HG02970 (cell line): ENCODE data around the gene CACNA1I.

Experiments used
- ATAC-seq: cut with Tn5 transposase; IDR thresholded peaks from one replicate; pipeline ENCODE4 v1.9.1; 2021; ENCODE audit warnings: mild to moderate bottlenecking, moderate library complexity, moderate number of reproducible peaks; ENCODE audit not compliant: unreplicated experiment, low FRiP score

Gene CACNA1I

DNA sequence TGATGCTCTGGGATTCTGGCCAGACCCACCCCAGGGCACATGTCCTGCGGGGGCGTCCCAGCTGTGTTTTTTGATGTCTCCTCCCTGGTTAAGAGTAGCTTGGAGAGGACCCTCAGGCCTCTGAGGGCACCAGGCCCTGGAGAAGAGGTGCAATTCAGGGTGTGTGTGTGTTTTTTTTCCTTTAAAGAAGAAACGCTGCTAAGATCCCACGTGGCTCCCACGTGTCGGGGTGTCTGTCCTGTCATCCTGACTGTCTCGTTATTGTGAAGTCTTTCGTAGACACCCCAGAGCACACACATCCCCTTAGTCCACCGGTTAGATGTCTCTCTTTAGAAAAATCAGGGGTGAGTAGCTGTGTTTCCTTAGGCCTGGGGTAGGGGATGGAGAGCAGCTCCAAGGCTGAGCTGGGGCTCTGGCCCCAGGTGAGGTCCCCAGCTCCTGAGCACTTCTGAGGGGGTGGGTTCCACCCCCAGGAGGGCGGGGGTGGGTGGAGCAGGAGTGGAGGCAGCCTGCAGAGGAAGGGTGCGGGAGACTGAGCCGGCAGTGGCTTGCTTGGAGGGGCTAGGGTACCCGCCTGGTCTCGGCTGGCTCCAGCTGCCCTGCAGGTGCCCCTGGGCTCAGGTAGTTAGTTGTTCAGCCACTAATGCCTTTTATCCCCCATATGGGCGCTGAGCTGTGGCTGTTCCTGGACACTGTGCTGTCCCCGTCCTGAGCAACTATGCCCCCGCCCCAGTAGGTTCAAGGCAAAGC is 116.4 kb downstream of the CACNA1I start:
- no peak for ATAC-seq

DNA sequence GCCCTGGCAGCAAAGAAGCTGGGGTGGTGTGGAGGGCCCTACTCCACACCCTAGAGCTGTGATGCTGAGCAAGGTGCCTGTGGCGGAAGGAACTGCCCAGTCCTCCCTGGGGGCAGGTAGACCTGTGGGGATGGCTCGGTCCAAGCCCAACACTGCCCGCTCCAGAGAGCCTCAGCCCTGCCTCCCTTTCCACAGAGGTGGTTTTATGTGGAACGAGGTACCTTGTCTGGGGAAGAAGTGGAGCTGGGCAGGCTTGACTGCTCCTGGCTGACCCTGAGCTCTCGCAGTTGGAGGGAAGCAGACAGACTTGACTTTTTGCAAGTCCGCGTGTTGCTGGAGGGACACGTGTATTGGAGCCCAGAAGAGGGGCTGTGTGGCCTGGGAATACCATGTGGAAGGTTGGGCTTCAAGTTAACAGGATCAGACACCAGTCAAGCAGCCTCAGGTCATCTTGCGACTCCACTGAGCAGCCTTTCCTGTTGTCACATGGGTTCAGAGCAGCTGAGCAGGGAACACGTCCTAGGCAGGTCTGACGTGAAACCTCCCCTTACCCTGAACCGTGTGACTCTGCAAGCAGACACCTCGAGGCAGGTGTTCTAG is 117.7 kb downstream of the CACNA1I start:
- ATAC-seq: no peak

DNA sequence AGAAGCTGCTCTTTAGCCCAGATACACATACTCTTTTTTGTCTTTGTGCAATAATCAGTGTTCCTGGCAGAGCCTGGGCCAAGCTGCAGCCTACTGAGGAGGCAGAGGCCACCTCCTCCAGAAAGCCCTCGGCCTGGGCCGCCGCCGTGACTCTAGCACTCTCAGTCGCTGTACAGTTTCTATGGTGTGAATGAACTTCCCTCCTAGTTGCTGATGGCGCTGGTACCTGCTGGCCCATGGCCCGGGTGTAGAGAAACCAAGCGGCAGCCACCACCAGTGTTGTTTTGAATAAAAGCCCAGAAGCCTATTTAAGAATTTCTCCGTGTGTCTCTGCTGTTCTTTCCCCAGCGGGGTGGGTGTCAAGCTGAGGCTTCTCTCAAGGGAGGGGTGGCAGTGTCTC is 118.9 kb downstream of the CACNA1I start:
- no peak for ATAC-seq

DNA sequence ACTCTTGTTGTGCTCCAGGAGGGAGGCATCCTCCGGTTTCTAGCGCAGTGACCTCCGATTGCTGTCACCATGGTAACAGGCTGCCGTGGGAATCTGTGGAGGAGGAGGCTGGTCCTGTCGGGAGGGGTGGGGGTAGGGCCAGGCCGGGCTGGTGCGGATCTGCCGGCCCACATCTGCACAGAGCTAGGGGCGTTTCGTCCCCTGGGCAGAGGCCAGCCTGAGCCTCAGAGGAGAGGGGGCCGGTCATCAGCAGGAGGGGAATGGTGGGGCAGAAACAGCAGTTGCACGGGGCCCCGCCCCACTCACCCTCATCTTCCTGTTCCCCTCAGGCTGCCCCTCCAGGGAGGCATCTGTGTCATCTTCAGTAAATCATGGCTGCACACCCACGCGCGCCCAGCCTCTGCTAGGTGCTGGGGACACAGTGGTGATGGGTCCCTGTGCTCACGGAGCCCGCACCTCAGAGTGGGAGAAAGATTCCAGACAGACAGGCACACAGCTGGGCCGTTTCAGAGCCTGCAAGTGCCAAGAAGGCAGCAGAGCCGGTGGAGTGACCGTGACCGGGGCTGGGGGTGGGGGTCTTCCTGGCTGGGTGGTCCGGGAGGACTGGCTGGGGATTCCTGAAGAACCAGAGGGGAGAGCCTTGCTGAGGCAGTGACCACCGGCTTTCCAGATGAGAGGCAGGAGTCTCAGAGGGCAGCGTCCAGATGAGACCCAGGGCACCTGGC is 120.5 kb downstream of the CACNA1I start:
- ATAC-seq: no peak

DNA sequence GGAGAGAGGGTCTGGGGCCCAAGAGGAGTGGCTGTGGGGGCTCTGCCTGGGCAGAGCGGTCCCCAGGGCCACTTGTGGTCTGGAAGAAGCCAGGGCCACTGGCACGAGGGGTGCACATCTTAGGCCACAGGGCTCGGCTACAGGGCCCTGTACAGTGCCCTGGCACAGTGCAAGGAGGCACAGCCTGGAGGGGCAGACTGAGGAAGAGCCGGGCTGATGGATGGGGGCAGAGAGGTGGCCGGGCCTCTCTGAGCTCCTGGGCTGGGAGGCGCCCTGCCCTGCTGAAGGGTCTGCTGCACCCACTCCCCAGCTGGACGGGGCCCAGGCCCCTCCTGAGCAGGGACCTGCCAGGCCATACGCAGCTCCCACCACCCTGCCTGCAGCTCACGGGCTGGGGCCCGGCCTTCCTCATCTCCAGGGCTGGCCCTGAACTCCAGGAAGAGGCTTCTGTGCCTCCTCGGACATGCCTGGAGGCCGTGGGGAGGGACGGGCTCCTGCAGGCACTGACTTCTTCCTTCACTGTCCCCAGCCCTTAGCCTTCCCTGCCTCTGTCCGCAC is 123.5 kb downstream of the CACNA1I start:
- no peak for ATAC-seq

DNA sequence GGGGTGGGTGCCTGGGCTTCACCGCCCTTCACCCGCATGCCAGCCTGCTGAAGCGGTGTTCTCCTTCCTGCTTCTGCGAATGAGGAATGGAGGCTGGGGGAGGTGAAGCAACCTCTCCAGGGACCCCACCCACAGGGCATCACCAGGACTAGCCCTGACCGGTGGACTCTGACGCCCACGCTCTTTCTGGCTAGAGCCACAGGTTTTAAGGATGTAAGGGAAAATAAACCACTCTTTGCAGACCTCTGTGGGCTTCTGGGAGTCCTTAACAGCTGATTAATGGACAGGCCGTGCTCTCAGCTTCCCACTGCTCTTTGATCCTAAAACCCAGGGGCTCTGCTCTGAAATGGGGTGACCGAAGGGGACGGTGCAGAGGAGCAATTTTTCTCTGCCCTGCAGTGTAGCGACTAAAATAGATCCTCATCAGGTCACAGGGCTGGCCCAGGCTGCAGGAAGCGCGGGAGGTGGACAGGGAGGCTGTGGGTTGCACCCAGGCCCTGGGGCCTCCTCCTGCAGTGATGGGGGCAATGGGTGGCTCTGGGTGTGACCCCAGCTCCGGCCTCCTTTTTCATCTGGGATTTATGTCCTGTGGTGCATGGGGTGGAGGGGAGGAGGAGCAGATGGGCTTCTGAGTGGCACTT is 127.4 kb downstream of the CACNA1I start:
- ATAC-seq: no peak

DNA sequence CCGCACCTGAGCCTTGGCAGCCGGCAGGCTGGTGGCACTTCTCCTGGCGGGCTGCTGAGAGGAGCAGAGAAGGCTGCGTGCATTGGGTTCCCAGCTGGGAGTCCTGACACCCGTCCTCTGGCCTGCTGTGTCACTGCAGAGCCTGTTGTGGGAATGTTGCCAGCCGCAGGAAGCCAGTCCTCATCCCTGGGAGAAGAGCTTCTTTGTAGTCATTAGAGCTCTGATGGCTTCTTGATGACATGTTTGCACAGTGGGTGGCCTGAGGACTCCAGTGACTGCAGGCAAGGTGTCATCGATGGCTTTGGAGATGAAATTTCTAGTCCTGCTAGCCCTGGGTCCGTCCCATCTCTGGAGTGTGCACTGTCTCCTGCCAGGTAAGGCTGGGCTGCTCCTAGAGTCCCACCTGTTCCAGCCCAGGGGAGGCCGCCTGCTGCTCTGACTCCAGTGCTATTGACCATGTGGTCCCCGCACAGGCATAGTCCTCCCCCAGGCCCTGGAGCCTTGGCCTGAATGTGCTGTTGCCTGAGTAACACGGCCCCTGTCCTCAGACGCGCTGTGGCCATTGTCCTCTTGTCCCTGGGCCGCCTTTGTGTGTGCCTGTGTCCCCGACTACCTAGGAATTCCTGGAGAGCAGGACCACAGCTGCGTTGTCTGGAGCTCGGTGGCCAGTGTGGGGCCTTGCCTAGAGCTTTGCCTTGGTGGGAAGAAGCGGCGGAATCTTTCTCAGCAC is 129.2 kb downstream of the CACNA1I start:
- ATAC-seq: no peak

DNA sequence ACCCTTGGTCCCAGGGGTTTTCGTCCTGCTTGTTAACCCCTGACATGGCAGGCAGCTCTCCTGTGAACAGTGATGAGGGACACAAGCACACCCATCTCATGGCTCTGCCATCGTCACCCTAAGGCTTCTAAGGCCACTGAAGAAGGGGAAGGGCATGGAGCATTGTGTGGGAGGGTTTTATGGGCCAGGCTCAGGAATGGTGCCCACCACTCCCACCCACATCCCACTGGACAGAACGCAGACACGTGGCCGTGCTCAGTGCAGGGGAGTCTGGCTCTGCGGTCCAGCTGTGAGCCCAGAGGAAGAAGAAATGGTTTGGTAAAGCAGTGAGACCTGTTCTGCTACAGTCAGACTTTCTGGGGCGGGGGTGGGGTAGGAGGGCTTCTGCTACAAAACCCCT is 130.0 kb downstream of the CACNA1I start:
- no peak for ATAC-seq

DNA sequence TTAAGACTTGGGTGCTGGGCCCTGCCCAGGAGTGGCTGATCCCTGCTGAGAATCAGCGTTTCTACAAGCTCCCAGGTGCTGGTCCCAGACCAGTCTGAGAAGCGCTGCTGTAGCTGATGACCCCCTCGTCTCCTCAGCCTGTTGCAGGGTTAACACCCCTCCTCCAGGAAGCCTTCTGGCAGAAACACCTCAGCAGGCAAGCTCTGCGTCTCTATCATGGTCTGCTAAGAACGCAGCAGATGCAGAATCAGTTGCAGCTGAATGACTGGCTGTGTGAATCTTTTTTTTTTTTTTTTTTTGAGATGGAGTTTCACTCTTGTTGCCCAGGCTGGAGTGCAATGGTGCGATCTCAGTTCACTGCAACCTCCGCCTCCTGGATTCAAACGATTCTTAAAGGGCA is 132.5 kb downstream of the CACNA1I start:
- no peak for ATAC-seq

DNA sequence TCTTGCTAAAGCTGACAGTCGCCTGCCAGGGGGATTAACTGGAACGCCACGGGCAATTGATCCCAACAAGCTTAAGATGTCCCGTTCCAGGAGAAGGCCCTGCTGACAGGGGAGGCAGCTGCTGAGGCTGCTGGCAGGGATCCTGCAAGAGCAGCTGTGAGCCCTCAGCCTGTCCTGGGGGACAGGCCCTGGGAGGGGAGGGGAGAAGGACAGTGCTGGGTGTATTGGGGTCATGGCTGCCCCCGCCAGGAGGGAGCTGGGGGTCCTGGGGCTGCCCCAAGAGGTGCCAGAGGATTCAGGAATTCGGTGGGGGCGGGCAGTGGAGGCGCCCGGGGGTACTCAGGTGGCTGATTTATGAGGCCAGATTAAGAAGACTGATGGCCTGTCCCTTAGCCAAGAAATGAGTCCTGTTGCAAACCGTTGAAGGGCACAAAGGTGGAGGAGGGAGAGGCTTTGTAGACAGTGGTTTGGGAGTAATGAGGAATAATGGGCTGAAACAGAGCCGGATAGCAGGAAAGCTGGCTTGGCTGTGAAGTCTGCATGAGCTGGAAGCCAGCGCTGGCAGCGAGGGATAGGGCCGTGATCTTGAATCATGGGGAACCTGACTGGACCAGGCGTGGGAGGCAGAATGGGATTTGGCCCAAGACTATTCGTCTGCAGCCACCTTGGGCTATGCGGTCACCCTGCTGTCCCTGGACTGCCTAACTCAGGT is 133.5 kb downstream of the CACNA1I start:
- no peak for ATAC-seq

DNA sequence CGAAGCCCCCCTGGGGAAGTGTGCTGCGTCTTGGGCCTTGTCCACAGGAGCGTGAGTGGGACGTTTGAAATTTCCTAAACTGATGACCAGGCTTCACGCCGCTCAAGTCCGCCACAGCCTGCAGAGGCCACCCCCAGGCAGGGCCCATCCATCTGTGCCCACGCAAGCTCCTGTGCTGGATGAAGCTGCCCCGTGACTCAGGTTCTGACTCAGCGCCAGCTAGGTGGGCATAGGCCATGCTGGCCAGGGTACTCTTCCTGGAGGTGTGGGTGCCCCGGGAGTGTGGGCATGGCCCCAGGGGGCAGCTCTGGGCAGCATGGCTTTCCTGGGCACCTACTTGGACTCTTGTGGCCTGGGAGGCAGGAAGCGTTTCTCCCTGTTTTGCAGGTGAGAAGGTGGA is 134.8 kb downstream of the CACNA1I start:
- no peak for ATAC-seq

DNA sequence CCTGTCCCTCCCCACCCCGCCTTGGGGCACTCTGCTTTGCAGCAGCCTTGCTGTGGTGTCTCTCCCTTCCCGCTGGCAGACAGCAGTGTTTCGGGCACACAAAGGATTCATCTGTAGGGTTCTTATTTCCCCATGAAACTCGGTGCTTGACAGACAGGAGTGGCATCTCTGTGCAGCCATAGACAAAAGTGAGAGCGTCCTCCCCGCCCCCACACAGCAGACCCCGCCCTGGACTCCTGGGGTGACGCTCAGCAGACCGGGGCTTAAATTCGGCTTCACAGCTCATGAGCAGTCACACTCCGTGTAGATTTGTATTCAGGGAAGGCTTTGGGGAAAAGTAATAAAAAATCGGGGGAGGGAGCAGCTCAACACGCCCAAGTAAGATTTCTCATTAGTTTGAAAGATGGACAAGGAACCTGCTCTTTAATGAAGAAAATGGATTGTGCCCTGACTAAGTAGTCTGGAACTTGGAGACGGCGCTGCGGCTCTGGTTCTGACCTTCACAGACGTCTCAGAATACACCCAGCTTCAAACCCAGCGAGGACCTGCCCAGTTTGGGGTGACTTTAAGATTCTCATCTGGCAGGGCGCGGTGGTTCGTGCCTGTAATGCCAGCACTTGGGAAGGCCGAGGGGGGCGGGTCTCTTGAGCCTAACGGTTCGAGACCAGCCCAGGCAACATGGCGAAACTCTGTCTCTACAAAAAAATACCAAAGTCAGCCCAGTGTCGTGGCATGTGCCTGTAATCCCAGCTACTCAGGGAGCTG is 136.0 kb downstream of the CACNA1I start:
- no peak for ATAC-seq

DNA sequence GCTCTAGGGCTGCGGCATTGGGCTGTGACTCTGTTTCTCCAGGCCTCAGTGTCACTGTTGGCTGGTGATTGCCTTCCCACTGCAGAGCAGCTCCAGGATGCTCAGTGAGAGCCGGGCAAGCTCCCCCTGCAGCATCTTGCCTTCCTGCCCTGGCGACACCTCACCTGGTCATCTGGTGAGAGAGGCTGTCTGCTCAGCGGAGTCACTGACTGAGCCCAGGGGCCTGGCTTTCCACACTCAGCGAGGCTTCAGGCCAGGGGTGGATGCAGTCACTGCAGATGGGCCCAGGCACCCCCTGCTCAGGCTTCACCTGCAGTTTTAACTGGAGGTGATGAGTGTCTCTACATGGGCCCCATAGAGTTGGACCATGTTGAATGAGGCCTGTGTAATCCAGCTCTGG is 136.8 kb downstream of the CACNA1I start:
- ATAC-seq: no peak

DNA sequence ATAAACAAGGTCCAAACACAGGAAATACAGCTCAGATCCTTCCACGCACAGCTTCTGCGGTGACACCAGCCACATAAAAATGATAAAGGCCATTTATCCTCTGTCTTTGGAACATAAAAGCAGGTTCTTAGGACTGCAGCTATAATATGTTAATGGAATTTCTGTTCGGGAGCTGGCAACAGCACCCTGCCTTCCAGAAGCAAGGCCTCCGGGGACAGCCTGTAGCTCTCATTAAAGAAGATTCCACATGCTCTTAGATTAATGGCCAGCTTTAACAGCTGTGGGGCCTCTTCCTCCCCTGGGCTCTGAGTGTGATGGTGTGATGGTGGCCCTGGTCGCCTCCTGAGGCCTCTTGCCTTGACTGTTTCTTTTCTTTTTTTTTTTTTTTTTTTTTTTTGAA is 137.3 kb downstream of the CACNA1I start:
- no peak for ATAC-seq

DNA sequence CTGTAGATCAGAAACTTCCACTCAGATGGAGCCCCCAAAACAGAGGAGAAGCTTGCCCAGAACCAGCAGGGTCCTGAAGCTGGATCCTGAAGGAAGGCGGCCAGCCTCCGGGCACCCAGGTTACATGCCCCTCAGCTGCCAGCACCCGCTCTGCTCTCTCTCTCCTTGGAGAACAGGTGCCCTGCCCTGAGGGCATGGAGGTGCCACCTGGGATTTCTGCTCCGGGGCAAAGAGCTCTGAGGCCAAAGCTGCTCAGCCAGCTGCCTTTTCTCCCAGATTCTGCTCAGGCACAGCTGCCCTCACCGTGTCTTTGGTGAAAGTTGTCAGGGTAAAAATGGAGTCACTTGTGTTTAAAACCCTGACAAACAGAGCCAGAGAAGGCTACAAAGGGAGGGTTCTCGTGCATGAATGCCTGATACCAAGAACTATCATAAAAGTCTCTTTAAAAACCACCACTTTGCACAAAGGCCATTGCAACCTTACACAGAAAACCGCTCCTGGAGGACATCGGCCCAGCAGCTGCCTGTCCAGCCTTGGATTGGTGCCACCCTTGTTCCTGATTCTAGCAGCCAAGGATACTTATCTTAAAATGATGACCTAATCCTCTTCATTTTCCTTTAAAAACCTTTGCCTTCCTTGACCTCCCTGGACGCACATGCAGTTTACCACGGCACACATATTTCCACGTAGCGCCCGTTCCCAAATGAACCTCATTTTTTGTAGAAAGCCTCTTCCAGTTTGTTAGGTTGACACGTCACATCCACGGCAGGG is 140.0 kb downstream of the CACNA1I start:
- no peak for ATAC-seq

DNA sequence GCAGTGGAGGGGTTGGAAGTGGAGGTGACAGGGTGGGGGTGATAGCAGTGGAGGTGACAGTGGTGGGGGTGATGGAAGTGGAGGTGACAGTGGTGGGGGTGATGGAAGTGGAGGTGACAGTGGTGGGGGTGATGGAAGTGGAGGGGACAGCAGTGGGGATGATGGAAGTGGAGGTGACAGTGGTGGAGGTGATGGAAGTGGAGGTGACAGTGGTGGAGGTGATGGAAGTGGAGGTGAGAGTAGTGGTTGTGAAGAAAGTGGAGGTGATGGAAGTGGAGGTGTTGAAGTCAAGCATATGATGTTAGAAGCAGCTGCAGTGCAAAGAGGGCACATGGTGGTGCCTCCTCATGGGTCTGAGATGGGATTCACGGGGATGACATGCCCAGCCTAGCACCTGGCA is 141.5 kb downstream of the CACNA1I start:
- no peak for ATAC-seq

DNA sequence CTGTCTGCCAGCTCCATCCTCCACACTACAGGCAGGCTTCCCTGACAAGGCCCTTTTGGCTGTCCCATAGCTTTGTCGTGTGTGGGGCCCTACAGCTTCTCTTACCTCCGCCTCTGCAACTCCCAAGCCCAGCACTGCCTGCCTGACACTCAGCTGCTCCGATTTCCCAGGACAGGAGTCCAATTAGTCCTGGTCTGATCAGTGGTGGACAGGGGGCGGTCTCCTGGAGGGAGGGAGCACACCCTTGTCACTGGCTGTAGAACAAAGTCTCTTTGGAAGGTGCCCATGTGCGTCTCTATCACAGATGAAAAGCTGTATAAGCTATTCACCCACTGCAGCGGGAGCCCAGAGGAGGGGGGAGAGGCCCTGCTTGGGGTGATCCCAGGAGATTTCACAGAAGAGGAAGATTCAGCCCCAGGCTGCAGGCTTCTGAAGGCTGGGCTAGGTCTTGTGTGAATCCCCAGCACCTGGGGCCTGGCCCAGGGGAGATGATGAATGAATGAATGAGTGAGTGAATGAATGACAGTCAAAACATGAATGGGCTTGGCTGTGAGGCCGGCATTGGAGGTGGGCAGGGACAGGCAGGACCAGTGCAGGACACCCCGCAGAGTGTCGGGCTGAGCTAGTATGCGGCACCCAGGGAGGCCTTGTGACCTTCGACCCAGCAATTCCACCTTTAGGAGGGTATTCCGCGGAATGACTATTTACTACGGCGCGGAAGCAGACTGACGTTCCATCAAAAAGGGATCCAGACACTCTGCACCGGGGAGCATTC is 142.4 kb downstream of the CACNA1I start:
- no peak for ATAC-seq
